Measurements from ENCODE around the gene NR2C2.

The NR2C2 gene

DNA sequence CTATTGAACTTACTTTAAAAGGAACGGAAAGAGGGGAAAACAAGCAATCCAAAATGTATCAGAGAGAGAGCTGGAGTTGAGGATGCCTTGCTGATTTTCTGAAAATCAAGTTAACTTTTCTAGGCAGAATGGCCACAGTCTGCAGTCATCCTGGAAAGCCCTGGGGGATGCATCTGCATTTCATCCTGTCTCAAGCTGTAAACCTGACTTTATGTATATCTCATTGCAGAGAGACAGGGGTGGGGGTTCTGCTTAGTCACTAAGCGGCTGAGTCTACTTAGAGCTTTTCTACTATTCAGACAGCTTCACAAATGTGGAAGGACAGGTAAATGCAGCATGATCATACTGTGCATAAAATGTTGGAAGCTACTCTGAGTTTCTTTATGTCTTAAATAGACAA, 76.3 kb downstream of the NR2C2 start:
- no peaks in the 10 kb centered on the region for H3K27me3 ChIP-seq (ENCODE audit: low read length)
- no peak overlapping the region for H3K4me3 ChIP-seq (ENCODE audit: insufficient read depth, low read length, poor library complexity, severe bottlenecking)
- H3K27ac ChIP-seq (ENCODE audit: low read depth, low read length), result no peak overlapping the region
- TF ChIP-seq, protein P1, sequence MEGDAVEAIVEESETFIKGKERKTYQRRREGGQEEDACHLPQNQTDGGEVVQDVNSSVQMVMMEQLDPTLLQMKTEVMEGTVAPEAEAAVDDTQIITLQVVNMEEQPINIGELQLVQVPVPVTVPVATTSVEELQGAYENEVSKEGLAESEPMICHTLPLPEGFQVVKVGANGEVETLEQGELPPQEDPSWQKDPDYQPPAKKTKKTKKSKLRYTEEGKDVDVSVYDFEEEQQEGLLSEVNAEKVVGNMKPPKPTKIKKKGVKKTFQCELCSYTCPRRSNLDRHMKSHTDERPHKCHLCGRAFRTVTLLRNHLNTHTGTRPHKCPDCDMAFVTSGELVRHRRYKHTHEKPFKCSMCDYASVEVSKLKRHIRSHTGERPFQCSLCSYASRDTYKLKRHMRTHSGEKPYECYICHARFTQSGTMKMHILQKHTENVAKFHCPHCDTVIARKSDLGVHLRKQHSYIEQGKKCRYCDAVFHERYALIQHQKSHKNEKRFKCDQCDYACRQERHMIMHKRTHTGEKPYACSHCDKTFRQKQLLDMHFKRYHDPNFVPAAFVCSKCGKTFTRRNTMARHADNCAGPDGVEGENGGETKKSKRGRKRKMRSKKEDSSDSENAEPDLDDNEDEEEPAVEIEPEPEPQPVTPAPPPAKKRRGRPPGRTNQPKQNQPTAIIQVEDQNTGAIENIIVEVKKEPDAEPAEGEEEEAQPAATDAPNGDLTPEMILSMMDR (IDR thresholded peaks at IDR 0.05; ENCODE audit: insufficient read depth, low read length, poor library complexity, severe bottlenecking), result no peak
- no peak for TF ChIP-seq EZH2phosphoT487 (conservative IDR thresholded peaks at IDR 0.05; ENCODE audit: low read length)
- H3K9ac ChIP-seq (ENCODE audit: low read length), result no peak overlapping the region
- no peaks in the 10 kb centered on the region for H3F3A ChIP-seq (ENCODE audit: insufficient read depth)
- H2AFZ ChIP-seq (ENCODE audit: low read depth, low read length, severe bottlenecking), result no peak overlapping the region
- no peak overlapping the region for H3K4me2 ChIP-seq (ENCODE audit: low read depth, low read length, poor library complexity, severe bottlenecking)
- H3K79me2 ChIP-seq (ENCODE audit: insufficient read depth, low read length), result no peaks in the 10 kb centered on the region
- H3K9me3 ChIP-seq (ENCODE audit: insufficient read depth, low read length), result no peaks in the 10 kb centered on the region
- H3K36me3 ChIP-seq (ENCODE audit: low read length), result peaks cover 5% of the 10 kb centered on the region; the same call in 1 of the 2 replicates
- no peaks in the 10 kb centered on the region for H3K9me2 ChIP-seq (replicated peaks; ENCODE audit: insufficient read depth, low read length)
- no peaks in the 10 kb centered on the region for H4K20me1 ChIP-seq (ENCODE audit: low read depth, low read length)

DNA sequence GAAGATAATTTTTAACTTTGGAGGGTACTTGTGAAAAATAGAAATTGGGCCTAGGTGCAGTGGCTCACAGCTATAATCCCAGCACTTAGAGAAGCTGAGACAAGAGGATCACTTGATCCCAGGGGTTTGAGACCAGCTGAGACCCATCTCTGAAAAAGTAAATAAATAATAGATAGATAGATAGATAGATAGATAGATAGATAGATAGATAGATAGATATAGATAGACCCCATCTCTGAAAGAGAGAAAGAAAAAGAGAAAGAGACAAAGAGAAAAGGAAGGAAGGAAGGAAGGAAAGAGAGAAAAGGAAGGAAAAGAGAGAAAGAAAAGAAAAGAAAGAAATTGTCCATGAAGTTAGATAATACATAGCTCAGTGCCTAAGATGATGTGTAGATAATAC, 82.2 kb downstream of the NR2C2 start:
- Histone ChIP-seq H3K9ac (ENCODE audit: low read length) (no peak overlapping the region), H4K20me1 (ENCODE audit: low read depth, low read length) (no peaks in the 10 kb centered on the region), H3K9me3 (ENCODE audit: insufficient read depth, low read length) (no peaks in the 10 kb centered on the region), H2AFZ (ENCODE audit: low read depth, low read length, severe bottlenecking) (no peak overlapping the region), H3K36me3 (ENCODE audit: low read length) (peaks cover 6% of the 10 kb centered on the region; the same call in 1 of the 2 replicates), H3K27ac (ENCODE audit: low read depth, low read length) (no peak overlapping the region), H3K27me3 (ENCODE audit: low read length) (no peaks in the 10 kb centered on the region), H3K9me2 (replicated peaks; ENCODE audit: insufficient read depth, low read length) (no peaks in the 10 kb centered on the region), H3F3A (ENCODE audit: insufficient read depth) (no peaks in the 10 kb centered on the region), H3K4me2 (ENCODE audit: low read depth, low read length, poor library complexity, severe bottlenecking) (no peak overlapping the region), H3K79me2 (ENCODE audit: insufficient read depth, low read length) (no peaks in the 10 kb centered on the region), H3K4me3 (ENCODE audit: insufficient read depth, low read length, poor library complexity, severe bottlenecking) (no peak overlapping the region)
- TF ChIP-seq, protein P1 (IDR thresholded peaks at IDR 0.05; ENCODE audit: insufficient read depth, low read length, poor library complexity, severe bottlenecking), result no peak
- TF ChIP-seq EZH2phosphoT487 (conservative IDR thresholded peaks at IDR 0.05; ENCODE audit: low read length), result no peak

DNA sequence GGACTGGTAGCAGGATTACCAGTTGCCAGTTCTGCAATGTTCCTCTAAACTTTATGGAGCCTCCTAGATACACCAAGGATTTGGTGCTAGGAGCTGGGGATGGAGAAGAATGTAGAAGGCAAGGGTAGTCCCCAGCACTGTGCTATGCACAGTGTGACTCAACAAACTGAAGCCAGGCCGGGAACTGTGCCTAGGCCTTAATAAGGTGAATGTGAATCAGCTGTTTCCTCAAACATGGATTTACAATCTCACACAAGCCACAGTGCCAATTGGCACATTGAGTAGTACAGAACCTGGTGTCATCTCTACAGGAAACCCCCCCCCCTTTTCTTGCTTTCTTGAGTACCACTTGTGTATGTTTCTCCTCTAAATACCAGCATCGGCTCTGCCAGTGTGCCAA, 85.3 kb downstream of the NR2C2 start:
- H3K27ac ChIP-seq (ENCODE audit: low read depth, low read length), result no peak overlapping the region
- H3K4me2 ChIP-seq (ENCODE audit: low read depth, low read length, poor library complexity, severe bottlenecking), result no peak overlapping the region
- no peaks in the 10 kb centered on the region for H3K9me2 ChIP-seq (replicated peaks; ENCODE audit: insufficient read depth, low read length)
- no peaks in the 10 kb centered on the region for H4K20me1 ChIP-seq (ENCODE audit: low read depth, low read length)
- H3K9me3 ChIP-seq (ENCODE audit: insufficient read depth, low read length), result no peaks in the 10 kb centered on the region
- no peak overlapping the region for H3K9ac ChIP-seq (ENCODE audit: low read length)
- no peaks in the 10 kb centered on the region for H3F3A ChIP-seq (ENCODE audit: insufficient read depth)
- peaks cover 3% of the 10 kb centered on the region; the same call in 1 of the 2 replicates for H3K36me3 ChIP-seq (ENCODE audit: low read length)
- no peak overlapping the region for H2AFZ ChIP-seq (ENCODE audit: low read depth, low read length, severe bottlenecking)
- H3K27me3 ChIP-seq (ENCODE audit: low read length), result no peaks in the 10 kb centered on the region
- no peak overlapping the region for H3K4me3 ChIP-seq (ENCODE audit: insufficient read depth, low read length, poor library complexity, severe bottlenecking)
- H3K79me2 ChIP-seq (ENCODE audit: insufficient read depth, low read length), result no peaks in the 10 kb centered on the region
- no peak for TF ChIP-seq EZH2phosphoT487 (conservative IDR thresholded peaks at IDR 0.05; ENCODE audit: low read length)
- TF ChIP-seq, protein P1 (IDR thresholded peaks at IDR 0.05; ENCODE audit: insufficient read depth, low read length, poor library complexity, severe bottlenecking), result no peak
